H54 (cell line): Measurements from ENCODE around the gene TMEM109.
"Not testable (repeated sequence)": the region's sequence is repeated elsewhere in the genome, so short reads cannot be mapped to it uniquely, and the experiment has no call there.

Source experiments
- DNase-seq: peaks from one replicate; pipeline ENCODE4 v3.0.0; 2011; ENCODE audit warnings: low spot score, mixed read lengths; ENCODE audit not compliant: insufficient read length
- FAIRE-seq: peaks from 3 replicates; lab custom pipeline; 2011; peaks lifted over from hg19 to GRCh38; lab: Jason Lieb, UNC
- POLR2A ChIP-seq: IDR thresholded peaks from 2 replicates; pipeline ENCODE4 v1.6.1; 2011; ENCODE audit warnings: low read depth, mild to moderate bottlenecking, low read length

TMEM109 gene

DNA sequence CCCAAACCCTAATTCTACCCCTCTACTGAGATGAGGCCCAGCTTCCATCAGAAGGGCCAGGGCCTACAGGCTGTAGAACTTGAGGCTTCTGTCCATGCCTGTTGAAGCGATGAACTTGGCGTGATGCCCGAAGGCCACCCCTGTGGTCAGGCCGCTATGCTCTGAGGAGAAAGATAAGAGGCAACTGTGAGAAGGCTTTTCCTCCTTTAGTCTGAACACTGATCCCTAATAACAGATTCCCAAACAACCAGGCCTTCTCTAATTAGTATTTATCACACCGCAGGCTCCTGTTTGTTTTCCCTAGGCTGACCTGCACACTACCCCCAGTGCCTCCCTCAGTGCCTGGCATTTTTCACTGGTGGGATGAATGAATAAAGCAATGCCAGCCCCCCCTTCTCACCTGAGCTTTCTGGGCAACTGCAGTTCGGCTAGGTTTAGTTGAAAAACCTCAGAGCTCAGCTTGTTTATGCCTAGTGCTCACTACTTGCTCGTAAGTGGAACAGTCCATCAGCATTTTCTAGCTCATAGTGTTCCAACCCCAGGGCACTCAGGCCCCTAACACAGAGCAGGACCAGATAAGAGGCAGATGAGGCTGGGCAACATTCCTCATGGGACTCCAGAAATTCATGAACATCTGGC is 22.7 kb upstream of the TMEM109 start:
- no peak for DNase-seq
- TF ChIP-seq POLR2A, result no peak
- no peak for FAIRE-seq

- no peak for FAIRE-seq
- DNase-seq, result no peak
- no peak for TF ChIP-seq POLR2A
These were observed 18.3 kb upstream of the TMEM109 start for GRCh38 chr11:60895687-60896086.

GRCh38 chr11:60897496-60897895 is 16.5 kb upstream of the TMEM109 start:
- no peak for FAIRE-seq

GRCh38 chr11:60899046-60899936 is 14.7 kb upstream of the TMEM109 start:
- no peak for TF ChIP-seq POLR2A
- DNase-seq (no peak), FAIRE-seq (peak; percentile 75)

More at GRCh38 chr11:60897496-60897895, 16.5 kb upstream of the TMEM109 start:
- no peak for DNase-seq
- no peak for TF ChIP-seq POLR2A

GRCh38 chr11:60899977-60900376 is 14.0 kb upstream of the TMEM109 start:
- no peak for FAIRE-seq
- no peak for DNase-seq
- no peak for TF ChIP-seq POLR2A

DNA sequence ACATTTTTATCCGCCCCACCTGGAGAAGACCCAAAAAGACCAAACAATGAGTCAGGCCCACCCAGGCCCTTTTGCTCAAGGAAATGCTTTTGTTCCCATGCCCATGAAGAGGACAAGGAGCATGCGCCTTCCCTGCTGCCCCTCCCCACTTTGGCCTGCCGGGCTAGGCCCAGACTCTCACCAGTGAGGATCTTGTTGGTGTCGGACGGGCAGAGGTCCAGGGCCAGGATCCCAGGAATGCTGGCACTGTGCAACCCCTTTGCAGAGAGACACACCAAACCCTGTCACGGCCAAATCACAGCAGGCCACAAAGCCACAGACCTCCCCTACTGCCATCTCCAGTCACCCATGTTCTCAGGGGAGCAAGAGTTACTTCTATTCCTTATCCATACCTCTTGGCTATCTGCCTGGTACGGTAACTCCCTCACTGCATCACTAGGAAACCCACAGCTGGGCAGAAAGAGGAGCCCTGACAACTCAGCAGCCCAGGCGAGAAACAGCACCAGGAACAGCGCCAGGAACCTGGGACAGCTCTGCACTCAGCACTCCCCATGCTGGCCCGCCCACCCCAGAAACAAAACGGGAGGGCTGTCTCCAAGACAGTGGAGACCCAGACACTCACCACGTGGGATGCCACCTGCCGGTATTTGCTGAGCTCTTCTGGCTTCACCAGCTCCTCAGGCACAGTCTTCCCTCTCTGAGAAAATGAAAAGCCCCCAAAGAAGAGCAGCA is 13.1 kb upstream of the TMEM109 start:
- FAIRE-seq, result no peak
- no peak for DNase-seq
- TF ChIP-seq POLR2A, result no peak

DNA sequence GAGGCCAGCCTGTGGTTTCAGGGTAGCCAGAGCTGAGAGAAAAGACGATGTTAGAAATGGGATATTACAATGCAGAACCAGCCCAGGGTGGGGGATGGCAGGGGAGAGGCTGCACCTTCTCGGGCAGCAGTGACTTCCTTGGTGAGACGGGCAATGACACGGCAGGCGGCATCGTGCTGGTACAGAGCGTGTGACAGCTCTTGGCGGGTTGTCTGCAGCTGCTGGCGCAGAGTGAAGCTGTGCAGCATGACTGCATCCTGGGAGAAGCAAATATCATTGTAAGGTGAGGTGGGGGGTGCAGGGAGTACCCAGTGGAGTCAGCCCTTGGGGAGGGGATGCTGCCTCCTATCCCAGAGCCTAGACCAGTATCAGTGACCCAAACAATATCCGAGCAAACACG is 11.3 kb upstream of the TMEM109 start:
- FAIRE-seq (no peak), DNase-seq (no peak)

GRCh38 chr11:60905047-60905446 is 8.9 kb upstream of the TMEM109 start:
- TF ChIP-seq POLR2A, result no peak
- no peak for DNase-seq

More for the DNA sequence above, 11.3 kb upstream of the TMEM109 start:
- TF ChIP-seq POLR2A, result no peak

DNA sequence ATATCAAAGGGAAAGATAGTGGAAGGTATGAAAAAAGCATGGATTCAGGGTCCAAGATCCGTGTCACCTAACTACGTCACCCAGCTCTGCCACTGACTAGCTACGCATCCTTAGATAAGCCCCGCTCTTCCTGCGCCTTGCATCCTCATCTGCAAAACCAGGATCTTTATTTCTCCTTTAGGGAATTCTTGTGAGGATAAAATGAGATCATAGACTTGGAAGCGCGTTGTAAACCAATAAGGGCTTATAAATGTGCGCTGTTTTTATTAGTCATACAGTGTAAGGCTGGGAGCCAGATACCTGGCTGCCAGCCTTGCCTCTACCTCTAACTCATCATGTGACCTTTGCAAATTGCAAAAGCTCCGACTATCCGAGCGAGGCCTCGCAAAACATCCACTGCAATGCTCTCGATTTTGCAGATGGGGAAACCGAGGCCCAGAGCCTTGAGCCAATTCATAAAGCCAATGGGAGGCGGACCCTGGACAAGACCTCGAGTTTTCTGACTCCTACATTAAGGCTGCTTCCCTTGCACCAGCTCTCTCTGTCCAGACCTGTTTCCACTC is 8.3 kb upstream of the TMEM109 start:
- no peak for FAIRE-seq
- no peak for DNase-seq
- no peak for TF ChIP-seq POLR2A

More at GRCh38 chr11:60905047-60905446, 8.9 kb upstream of the TMEM109 start:
- FAIRE-seq, result no peak

DNA sequence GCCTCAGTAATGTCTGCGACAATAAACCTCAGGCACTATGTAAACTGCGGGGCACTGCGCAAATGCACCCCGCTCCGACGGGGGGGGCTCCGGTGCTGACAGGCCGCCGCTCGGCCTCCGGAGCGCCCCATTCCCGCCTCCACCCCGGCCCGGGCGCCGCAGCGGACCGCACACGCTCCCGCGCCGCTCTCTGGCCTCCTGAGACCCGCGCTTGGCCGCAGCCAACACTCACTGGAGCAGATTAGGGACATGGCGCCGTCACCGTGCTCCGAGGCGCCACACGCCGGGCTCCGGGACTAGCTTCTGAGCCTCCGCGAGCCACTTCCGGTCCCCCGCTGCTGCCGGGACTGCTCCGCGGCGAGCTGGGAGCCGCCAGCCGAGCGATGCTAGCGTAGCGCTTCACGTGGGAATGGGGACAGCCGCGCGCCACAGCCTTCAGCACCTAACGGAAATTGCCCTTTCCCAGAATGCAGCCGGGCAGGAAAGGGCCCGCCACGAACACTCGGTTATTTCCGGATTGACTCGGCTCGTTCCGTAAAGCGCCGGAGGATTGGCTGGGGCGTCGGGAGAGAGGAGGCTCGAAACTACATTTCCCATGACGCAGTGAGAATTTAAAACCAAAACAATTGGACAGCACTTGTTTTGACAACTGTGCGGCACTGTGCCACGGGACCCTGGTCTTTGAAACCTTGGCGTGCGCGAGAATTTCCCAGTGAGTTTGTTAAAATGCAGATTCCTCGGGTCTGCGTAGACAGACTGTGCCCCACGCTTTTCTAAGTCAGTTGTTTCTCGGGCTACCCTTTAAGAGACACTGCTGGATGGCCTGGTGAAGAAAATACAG is 7.6 kb upstream of the TMEM109 start, which contains the start of gene PRPF19:
Gene PRPF19, minus strand, starts transcription at position 454 of the 841 bp plus-strand sequence. Its CDS starts 203 bp downstream, at position 251.
- DNase-seq (peak; percentile 90), FAIRE-seq (peak; percentile 11)
- peak; percentile 87 for TF ChIP-seq POLR2A

- no peak for FAIRE-seq
- TF ChIP-seq POLR2A, result no peak
- no peak for DNase-seq
These were observed 5.2 kb upstream of the TMEM109 start for GRCh38 chr11:60908803-60909202.

GRCh38 chr11:60909680-60910280 is 4.2 kb upstream of the TMEM109 start:
- FAIRE-seq, DNase-seq: not testable (repeated sequence)
